Measurements from ENCODE around the gene TBX5.

The TBX5 gene

DNA sequence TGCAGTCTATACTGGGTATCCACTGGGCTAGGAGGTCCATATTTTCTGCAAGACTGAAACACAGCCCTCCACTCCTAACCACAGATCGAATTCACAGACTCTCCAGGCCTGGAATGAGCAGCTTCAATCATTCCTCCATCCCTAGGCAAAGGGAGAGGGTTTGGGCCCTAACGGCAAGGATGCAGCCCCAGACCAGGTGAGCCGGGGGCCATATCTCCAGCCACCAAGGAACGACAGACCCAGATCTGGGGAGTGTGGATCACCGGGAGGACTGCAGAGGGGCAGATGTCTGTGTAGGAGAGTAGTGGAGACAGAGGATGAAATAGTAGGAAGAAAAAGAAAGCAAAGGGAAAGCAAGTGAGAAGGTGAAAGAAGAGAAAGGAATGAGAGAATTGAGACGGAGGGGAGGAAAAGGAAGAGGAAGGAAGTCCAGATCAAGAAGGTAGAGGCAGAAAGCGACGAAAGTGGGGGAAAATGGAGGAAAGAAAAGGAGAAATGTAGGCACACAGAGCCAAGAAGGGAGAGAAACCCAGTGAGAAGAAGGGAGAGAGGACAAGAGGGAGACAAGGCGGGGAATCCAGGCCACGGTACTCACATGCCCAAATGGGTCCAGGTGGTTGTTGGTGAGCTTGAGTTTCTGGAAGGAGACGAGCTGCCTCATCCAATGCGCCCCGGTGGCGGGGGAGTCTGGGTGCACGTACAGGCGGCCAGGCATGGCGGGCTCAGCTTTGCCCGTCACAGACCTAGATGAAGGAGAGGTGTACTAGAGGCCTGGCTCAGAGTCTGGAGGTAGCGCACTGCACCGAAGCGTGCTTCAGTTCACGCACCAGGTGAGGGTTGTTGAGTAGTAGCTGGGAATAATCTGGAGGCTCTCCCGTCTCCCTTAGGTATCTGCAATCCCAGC, 7.7 kb downstream of the TBX5 start:
- no peak for TF ChIP-seq TAF1 (IDR thresholded peaks at IDR 0.05; ENCODE audit: borderline replicate concordance, insufficient read depth, low read length)
- TF ChIP-seq POLR2AphosphoS5 (IDR thresholded peaks at IDR 0.05; ENCODE audit: low read depth, low read length) = no peak
- TF ChIP-seq SIN3A (IDR thresholded peaks at IDR 0.05; ENCODE audit: borderline replicate concordance, insufficient read depth, low read length) = no peak
- no peak for TF ChIP-seq FOXP2 (optimal IDR thresholded peaks at IDR 0.05; ENCODE audit: borderline replicate concordance, extremely low read depth, extremely low read length, insufficient read depth)
- TF ChIP-seq, protein P1, sequence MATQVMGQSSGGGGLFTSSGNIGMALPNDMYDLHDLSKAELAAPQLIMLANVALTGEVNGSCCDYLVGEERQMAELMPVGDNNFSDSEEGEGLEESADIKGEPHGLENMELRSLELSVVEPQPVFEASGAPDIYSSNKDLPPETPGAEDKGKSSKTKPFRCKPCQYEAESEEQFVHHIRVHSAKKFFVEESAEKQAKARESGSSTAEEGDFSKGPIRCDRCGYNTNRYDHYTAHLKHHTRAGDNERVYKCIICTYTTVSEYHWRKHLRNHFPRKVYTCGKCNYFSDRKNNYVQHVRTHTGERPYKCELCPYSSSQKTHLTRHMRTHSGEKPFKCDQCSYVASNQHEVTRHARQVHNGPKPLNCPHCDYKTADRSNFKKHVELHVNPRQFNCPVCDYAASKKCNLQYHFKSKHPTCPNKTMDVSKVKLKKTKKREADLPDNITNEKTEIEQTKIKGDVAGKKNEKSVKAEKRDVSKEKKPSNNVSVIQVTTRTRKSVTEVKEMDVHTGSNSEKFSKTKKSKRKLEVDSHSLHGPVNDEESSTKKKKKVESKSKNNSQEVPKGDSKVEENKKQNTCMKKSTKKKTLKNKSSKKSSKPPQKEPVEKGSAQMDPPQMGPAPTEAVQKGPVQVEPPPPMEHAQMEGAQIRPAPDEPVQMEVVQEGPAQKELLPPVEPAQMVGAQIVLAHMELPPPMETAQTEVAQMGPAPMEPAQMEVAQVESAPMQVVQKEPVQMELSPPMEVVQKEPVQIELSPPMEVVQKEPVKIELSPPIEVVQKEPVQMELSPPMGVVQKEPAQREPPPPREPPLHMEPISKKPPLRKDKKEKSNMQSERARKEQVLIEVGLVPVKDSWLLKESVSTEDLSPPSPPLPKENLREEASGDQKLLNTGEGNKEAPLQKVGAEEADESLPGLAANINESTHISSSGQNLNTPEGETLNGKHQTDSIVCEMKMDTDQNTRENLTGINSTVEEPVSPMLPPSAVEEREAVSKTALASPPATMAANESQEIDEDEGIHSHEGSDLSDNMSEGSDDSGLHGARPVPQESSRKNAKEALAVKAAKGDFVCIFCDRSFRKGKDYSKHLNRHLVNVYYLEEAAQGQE (IDR thresholded peaks at IDR 0.05; ENCODE audit: insufficient read depth in 1 of 2, low read depth in 2 of 2, low read length in 2 of 2) = no peak

DNA sequence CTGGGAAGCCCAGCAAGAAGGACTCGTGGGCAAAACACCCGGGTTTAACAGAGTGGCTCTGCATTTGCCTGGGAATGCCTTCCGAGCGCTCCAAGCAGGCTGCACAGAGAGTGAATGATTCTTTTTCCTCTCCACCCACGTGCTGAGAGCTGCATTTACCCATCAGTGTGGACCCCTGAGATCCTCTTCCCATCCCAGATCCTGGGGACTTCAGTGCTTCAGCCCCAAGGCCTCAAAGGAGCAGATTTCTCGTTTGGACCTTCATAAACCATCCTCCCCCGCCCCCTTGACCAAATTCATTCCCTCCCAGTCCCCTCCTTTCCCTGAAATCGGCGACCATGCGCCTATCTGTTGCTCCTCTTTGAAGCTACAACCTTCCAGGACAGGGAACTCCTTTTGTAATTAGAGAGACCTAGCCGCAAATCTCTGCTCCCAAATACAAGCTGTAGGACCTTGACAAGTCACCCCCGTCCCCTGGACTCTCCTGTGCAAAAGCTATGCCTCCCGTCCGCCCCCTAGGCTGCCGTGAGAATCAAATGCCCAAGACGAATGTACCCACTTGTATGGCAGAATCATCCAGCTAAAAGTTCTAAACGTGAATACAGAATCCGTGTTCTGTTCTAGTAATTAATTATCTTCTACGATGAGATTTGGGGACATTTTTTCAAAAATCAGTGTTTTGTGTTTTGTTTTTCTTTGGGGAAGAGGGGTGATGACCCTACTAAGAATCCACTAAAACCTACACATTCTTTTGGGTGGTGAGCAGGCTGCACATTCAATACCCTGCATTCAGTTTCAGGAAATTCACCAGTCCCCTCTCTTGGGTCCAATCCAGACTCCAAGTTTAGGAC, 8.8 kb downstream of the TBX5 start:
- TF ChIP-seq TAF1 (IDR thresholded peaks at IDR 0.05; ENCODE audit: borderline replicate concordance, insufficient read depth, low read length) (no peak), POLR2AphosphoS5 (IDR thresholded peaks at IDR 0.05; ENCODE audit: low read depth, low read length) (no peak), SIN3A (IDR thresholded peaks at IDR 0.05; ENCODE audit: borderline replicate concordance, insufficient read depth, low read length) (no peak), FOXP2 (optimal IDR thresholded peaks at IDR 0.05; ENCODE audit: borderline replicate concordance, extremely low read depth, extremely low read length, insufficient read depth) (no peak)
- TF ChIP-seq, protein P1 (IDR thresholded peaks at IDR 0.05; ENCODE audit: insufficient read depth in 1 of 2, low read depth in 2 of 2, low read length in 2 of 2) = no peak

DNA sequence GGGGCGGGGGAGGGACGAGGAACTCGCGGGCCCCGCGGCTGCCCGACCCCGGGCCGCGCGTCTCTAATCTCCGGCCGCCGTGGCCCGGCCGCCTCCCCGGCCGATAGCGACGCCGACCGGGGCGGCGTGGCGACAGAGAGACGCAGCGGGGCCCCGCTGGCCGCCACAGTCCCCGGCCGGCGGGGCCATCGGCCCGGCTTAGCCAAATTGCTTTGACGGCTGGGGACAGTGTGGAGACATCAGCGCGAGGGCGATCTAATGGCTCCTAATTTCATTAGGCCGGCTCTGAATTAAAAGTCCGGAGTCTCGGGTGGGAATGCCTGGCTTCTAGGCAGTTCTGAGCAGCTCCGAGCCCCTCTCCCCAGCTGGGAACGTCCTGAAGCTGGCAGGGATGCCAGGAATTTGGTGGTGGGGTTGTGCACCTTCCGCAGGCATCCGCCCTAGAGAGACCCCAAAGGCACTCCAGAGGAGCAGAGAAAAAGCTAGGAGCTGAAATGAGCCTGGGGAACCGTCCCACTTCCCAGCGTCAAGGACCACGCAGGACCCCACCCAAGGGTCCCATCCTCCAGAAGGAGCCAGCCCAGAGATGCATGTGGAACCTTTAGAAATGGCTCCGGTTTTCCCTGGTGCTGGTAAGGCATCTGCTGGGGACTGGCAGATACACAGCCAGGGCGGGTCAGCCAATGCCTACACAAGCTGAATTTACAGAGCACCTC, 9.6 kb downstream of the TBX5 start:
- TF ChIP-seq, protein P1 (IDR thresholded peaks at IDR 0.05; ENCODE audit: insufficient read depth in 1 of 2, low read depth in 2 of 2, low read length in 2 of 2) = no peak
- no peak for TF ChIP-seq SIN3A (IDR thresholded peaks at IDR 0.05; ENCODE audit: borderline replicate concordance, insufficient read depth, low read length)
- no peak for TF ChIP-seq TAF1 (IDR thresholded peaks at IDR 0.05; ENCODE audit: borderline replicate concordance, insufficient read depth, low read length)
- TF ChIP-seq POLR2AphosphoS5 (IDR thresholded peaks at IDR 0.05; ENCODE audit: low read depth, low read length) = no peak
- TF ChIP-seq FOXP2 (optimal IDR thresholded peaks at IDR 0.05; ENCODE audit: borderline replicate concordance, extremely low read depth, extremely low read length, insufficient read depth) = no peak

DNA sequence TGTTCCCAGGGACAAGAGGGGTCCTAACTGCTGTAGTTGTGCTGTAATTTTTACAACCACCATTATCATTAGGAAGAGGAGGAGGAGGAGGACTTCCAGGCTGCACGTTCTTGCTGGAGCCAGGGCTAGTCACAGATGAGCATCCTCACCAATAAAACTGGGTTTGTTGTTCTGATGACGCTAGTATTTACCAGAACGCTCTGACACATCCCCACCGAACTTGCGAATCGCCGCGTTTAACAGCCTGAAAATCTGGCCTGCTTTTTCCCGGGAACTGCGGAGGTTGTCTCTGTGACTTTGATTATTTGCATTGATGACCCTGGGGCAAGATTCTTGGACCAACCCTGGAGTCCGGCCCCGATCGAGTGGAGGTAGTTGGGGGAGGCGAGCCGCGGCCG, 10.2 kb downstream of the TBX5 start:
- no peak for TF ChIP-seq SIN3A (IDR thresholded peaks at IDR 0.05; ENCODE audit: borderline replicate concordance, insufficient read depth, low read length)
- no peak for TF ChIP-seq FOXP2 (optimal IDR thresholded peaks at IDR 0.05; ENCODE audit: borderline replicate concordance, extremely low read depth, extremely low read length, insufficient read depth)
- TF ChIP-seq, protein P1 (IDR thresholded peaks at IDR 0.05; ENCODE audit: insufficient read depth in 1 of 2, low read depth in 2 of 2, low read length in 2 of 2) = no peak
- no peak for TF ChIP-seq TAF1 (IDR thresholded peaks at IDR 0.05; ENCODE audit: borderline replicate concordance, insufficient read depth, low read length)
- TF ChIP-seq POLR2AphosphoS5 (IDR thresholded peaks at IDR 0.05; ENCODE audit: low read depth, low read length) = no peak

Measured in PFSK-1 (cell line).